Measurements from ENCODE around the gene NDNF. TPM values are rescaled to one million over a fixed set of nuclear protein-coding genes. Genes with fewer than 3 reads are reported as not detected.
A peak's percentile ranks its signal among the peaks of the same experiment; 100 is the strongest.

NDNF gene
- total RNA-seq, 1 experiment from 2014 or later = 0.04 TPM

DNA sequence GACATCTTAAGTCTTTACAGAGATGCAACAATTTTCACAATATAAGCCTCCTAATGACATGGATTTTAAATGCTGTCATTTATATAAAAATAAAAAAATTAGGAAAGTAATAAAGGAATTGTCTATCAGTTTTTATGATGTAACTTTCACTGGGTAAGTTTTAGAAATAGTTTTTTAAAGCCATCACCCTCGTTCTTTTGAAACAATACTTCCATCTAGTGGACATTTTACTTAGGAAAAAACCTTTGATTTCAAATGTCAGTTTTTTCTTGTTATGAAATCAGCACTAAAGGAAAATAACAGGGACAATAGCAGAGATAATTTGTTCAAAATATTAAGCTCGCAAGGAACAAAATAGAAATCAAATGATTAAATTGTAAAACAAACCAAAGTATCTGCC, 24.3 kb upstream of the NDNF start:
- POLR2A ChIA-PET (ENCODE audit: unreplicated experiment) = no interaction called here
- Histone ChIP-seq H3K4me1 (ENCODE audit: insufficient read depth, low read length) (no peaks in the 10 kb centered on the region), H3K9me3 (ENCODE audit: low read length) (no peaks in the 10 kb centered on the region), H3K4me2 (ENCODE audit: low read length) (no peak overlapping the region), H2AFZ (ENCODE audit: low read length) (no peak overlapping the region), H3F3A (ENCODE audit: low read length, unreplicated experiment) (no peaks in the 10 kb centered on the region), H3K4me3 (ENCODE audit: low read length) (no peak overlapping the region), H3K36me3 (ENCODE audit: low read depth, low read length) (no peaks in the 10 kb centered on the region), H3K9me2 (replicated peaks; ENCODE audit: low read length) (no peaks in the 10 kb centered on the region), H3K79me2 (ENCODE audit: low read length) (no peaks in the 10 kb centered on the region), H4K20me1 (ENCODE audit: low read length) (no peaks in the 10 kb centered on the region), H3K9ac (ENCODE audit: low read length) (no peak overlapping the region), H3K27ac (ENCODE audit: low read length) (peak overlapping the region; percentile 20; the same call in 1 of the 2 replicates), H3K27me3 (ENCODE audit: low read length) (no peaks in the 10 kb centered on the region)
- intact Hi-C loops (cut with micrococcal nuclease) = loop anchor here (1.0 to 10.0 kb wide), 4 partner anchors 377 to 1026 kb away; no protein-coding TSS in a partner anchor
- peak; percentile 61 for TF ChIP-seq CTCF (conservative IDR thresholded peaks at IDR 0.05; ENCODE audit: low read depth, low read length)
- TF ChIP-seq EZH2 (IDR thresholded peaks at IDR 0.05; ENCODE audit: low read length, unreplicated experiment) = no peak
- CTCF ChIA-PET = no interaction called here
- DNase-seq (peak; percentile 50), ATAC-seq (no peak)
- no TSS peak for BruUV-seq (replicated peaks)

- Histone ChIP-seq H2AFZ (ENCODE audit: low read length) (no peak overlapping the region), H3K79me2 (ENCODE audit: low read length) (no peaks in the 10 kb centered on the region), H3K4me2 (ENCODE audit: low read length) (no peak overlapping the region), H3K4me1 (ENCODE audit: insufficient read depth, low read length) (no peaks in the 10 kb centered on the region), H3K27me3 (ENCODE audit: low read length) (no peaks in the 10 kb centered on the region), H3K9ac (ENCODE audit: low read length) (no peak overlapping the region), H3K9me3 (ENCODE audit: low read length) (no peaks in the 10 kb centered on the region), H3K9me2 (replicated peaks; ENCODE audit: low read length) (no peaks in the 10 kb centered on the region), H3F3A (ENCODE audit: low read length, unreplicated experiment) (no peaks in the 10 kb centered on the region), H3K4me3 (ENCODE audit: low read length) (no peak overlapping the region), H4K20me1 (ENCODE audit: low read length) (no peaks in the 10 kb centered on the region), H3K36me3 (ENCODE audit: low read depth, low read length) (no peaks in the 10 kb centered on the region), H3K27ac (ENCODE audit: low read length) (peak overlapping the region; percentile 20; the same call in 1 of the 2 replicates)
- intact Hi-C loops (cut with micrococcal nuclease) = loop anchor here (1.0 to 10.0 kb wide), 4 partner anchors 377 to 1025 kb away; no protein-coding TSS in a partner anchor
- ChIA-PET CTCF (no interaction called here), POLR2A (ENCODE audit: unreplicated experiment) (interaction anchor here (0.6 kb wide), 1 partner anchor 482 kb away, joined by 3 read pairs; no protein-coding TSS in a partner anchor)
- TF ChIP-seq EZH2phosphoT487 (IDR thresholded peaks at IDR 0.05; ENCODE audit: borderline replicate concordance, low read length) = no peak
- no peak for TF ChIP-seq CTCF (conservative IDR thresholded peaks at IDR 0.05; ENCODE audit: low read depth, low read length)
- TF ChIP-seq EZH2 (IDR thresholded peaks at IDR 0.05; ENCODE audit: low read length, unreplicated experiment) = no peak
- DNase-seq = peak; percentile 1
- no TSS peak for BruUV-seq (replicated peaks)
- no peak for ATAC-seq
Measured at GRCh38 chr4:121096191-121096590, 23.9 kb upstream of the NDNF start.

- no peaks in the 10 kb centered on the region for H3K9me2 ChIP-seq (replicated peaks; ENCODE audit: low read length)
- TF ChIP-seq CTCF (conservative IDR thresholded peaks at IDR 0.05; ENCODE audit: low read depth, low read length) (no peak), EZH2phosphoT487 (IDR thresholded peaks at IDR 0.05; ENCODE audit: borderline replicate concordance, low read length) (no peak), EZH2 (IDR thresholded peaks at IDR 0.05; ENCODE audit: low read length, unreplicated experiment) (no peak)
- no peaks in the 10 kb centered on the region for H3F3A ChIP-seq (ENCODE audit: low read length, unreplicated experiment)
- CTCF ChIA-PET = no interaction called here
- ATAC-seq = no peak
- H3K9ac ChIP-seq (ENCODE audit: low read length) = no peak overlapping the region
- H4K20me1 ChIP-seq (ENCODE audit: low read length) = no peaks in the 10 kb centered on the region
- no peak for DNase-seq
- no peaks in the 10 kb centered on the region for H3K27me3 ChIP-seq (ENCODE audit: low read length)
- no peaks in the 10 kb centered on the region for H3K79me2 ChIP-seq (ENCODE audit: low read length)
- no peak overlapping the region for H3K4me3 ChIP-seq (ENCODE audit: low read length)
- intact Hi-C loops (cut with micrococcal nuclease) = loop anchor here (10.0 kb wide), 1 partner anchor 810 kb away; no protein-coding TSS in a partner anchor
- H3K9me3 ChIP-seq (ENCODE audit: low read length) = no peaks in the 10 kb centered on the region
- POLR2A ChIA-PET (ENCODE audit: unreplicated experiment) = no interaction called here
- BruUV-seq (replicated peaks) = no TSS peak
- no peaks in the 10 kb centered on the region for H3K36me3 ChIP-seq (ENCODE audit: low read depth, low read length)
- no peak overlapping the region for H3K4me2 ChIP-seq (ENCODE audit: low read length)
- no peaks in the 10 kb centered on the region for H3K4me1 ChIP-seq (ENCODE audit: insufficient read depth, low read length)
- H3K27ac ChIP-seq (ENCODE audit: low read length) = no peak overlapping the region
- H2AFZ ChIP-seq (ENCODE audit: low read length) = no peak overlapping the region
Measured at GRCh38 chr4:121094297-121094966, 22.1 kb upstream of the NDNF start.
